Heart right ventricle (tissue), 16 donors: ENCODE data around the gene SRD5A3. TPM values are rescaled to one million over a fixed set of nuclear protein-coding genes. Genes with fewer than 3 reads are reported as not detected.

Experiments
- ATAC-seq, 8 donors: fragments of 200-7000 bp; cut with Tn5 transposase; one replicate each; pipeline ENCODE4 v1.9.1; 2020; ENCODE audit warnings: mild to moderate bottlenecking in 8 of 8, moderate library complexity in 8 of 8, moderate number of reproducible peaks in 1 of 8
- DNase-seq, 2 donors: peaks; one replicate each; pipeline ENCODE4 v3.0.0-alpha.2; 2020
- H3K27ac ChIP-seq, 10 donors: fragments of 200-600 bp; sonication (generic) in 2 of 10; one replicate each; pipeline versions ENCODE4 v1.5.0 to v1.8.0; 2020 to 2022; ENCODE audit warnings: mild to moderate bottlenecking in 3 of 10
- H3K27me3 ChIP-seq, 7 donors: fragments of 200-600 bp; one replicate each; pipeline ENCODE4 v1.8.0; 2021 to 2022; ENCODE audit warnings: mild to moderate bottlenecking in 2 of 7
- H3K36me3 ChIP-seq, 9 donors: fragments of 200-600 bp; sonication (generic) in 1 of 9; one replicate each; pipeline versions ENCODE4 v1.5.0 to v1.8.0; 2020 to 2022; ENCODE audit warnings: mild to moderate bottlenecking in 2 of 9
- H3K4me1 ChIP-seq, 9 donors: fragments of 200-600 bp; sonication (generic) in 1 of 9; one replicate each; pipeline versions ENCODE4 v1.5.0 to v1.8.0; 2020 to 2022; ENCODE audit warnings: mild to moderate bottlenecking in 4 of 9
- H3K4me3 ChIP-seq, 10 donors: fragments of 200-600 bp; sonication (generic) in 2 of 10; one replicate each; pipeline versions ENCODE4 v1.5.0 to v1.8.0; 2020 to 2022; ENCODE audit warnings: mild to moderate bottlenecking in 7 of 10, moderate library complexity in 2 of 10
- H3K9me3 ChIP-seq, 11 donors: fragments of 200-600 bp in 10 of 11; sonication (generic) in 2 of 11; one replicate each; pipeline versions ENCODE4 v1.5.0 to v1.8.0; 2013 to 2022; ENCODE audit warnings: mild to moderate bottlenecking in 2 of 11, control low read depth in 1 of 11, moderate library complexity in 1 of 11
- CTCF ChIP-seq, 9 donors: fragments of 200-600 bp; sonication (generic) in 2 of 9; IDR thresholded peaks; one replicate each; pipeline versions ENCODE4 v1.5.0 to v1.8.0; 2021 to 2022; ENCODE audit warnings: antibody characterized with exemption in 9 of 9, mild to moderate bottlenecking in 5 of 9, moderate library complexity in 1 of 9
- WGBS, 2 donors: extraction: QIAGEN DNeasy Blood & Tissue Kit; methylation state at CpG; one replicate each; pipeline ENCODE4 v1.1.7; 2013; ENCODE audit warnings: inconsistent platforms in 1 of 2; 5-methylcytosine and 5-hydroxymethylcytosine counted together
- intact Hi-C, 10 donors: fragments of 100-400 bp; cut with DNase I; formaldehyde crosslinking; loops; one replicate each; pipeline versions ENCODE4 v1.11.1 to v1.14.2; 2022
- polyA plus RNA-seq, 2 donors: library from polyadenylated mRNA; stranded (reverse); fragments of 200-250 nt; gene quantifications; one replicate each; pipeline ENCODE4 v1.2.3, GENCODE V29; 2013
- total RNA-seq, 10 donors: library from RNA; stranded (reverse); fragmentation: NEBNext Ultra II Directional in 3 of 10; extraction: Animal tissue kit (Norgen Biotek cat#: 25700) in 3 of 10; gene quantifications; one replicate each; pipeline versions ENCODE4 v1.2.1 to v1.2.4, GENCODE V29; 2021 to 2023
- donor health status: Arrhythmogenic right ventricular cardiomyopathy.
- donor health status: ischemic (EF 13 %, LVEDD 7.1; RV severe dilation, severe dysfunction).
- donor health status: healthy with polysubstance abuse.
- donor health status: DM: no; HTN: yes; CAD: no.
- donor health status: DM: no; HTN: no; CAD: no.
- donor health status: ischemic (EF 25% LVEDD 6.9; RV normal size, moderate dysfunction).
- donor health status: ischemic (EF 25% LVEDD 5.7; RV mildly dilated, moderate dysfunction).
- donor health status: healthy.
- donor health status: DM: yes; HTN: yes; CAD: no.
- donor health status: Ischemic cardiomyopathy.
- donor health status: ischemic (EF 35%, LVEDD 5.7; RV mildly dilated, moderate dysfunction).
- donor health status: nonischemic (EF 11% LVEDD 7.7; RV severe dilation, severe dysfunction).
- donor health status: DM: yes; HTN: yes; CAD: no.
- donor health status: PGD.
- donor health status: ischemic (EF 29% LVEDD 5.4; RV normal size, mild dysfunction).
- donor health status: nonischemic (EF 23%, LVEDD 6.1; RV moderate dilation, normal function).

The SRD5A3 gene
- total and polyA plus RNA-seq, 12 donors, result 4.4 to 14.6 (median 7.7) TPM

- peak overlapping the region in 2 of 10 donors; percentile 7 to 66 for H3K27ac ChIP-seq
- H3K4me3 ChIP-seq, result no peak overlapping the region
- intact Hi-C loops, result loop anchor here in 1 of 10 donors (5.0 kb wide), 1 partner anchor 33 kb away; the partner anchor contains the start of gene TMEM165
- ATAC-seq, result no peak
- H3K4me1 ChIP-seq, result peaks cover 1 to 24% (median 9%) of the 10 kb centered on the region in 9 donors
- no peaks in the 10 kb centered on the region for H3K9me3 ChIP-seq
- TF ChIP-seq CTCF (IDR thresholded peaks at IDR 0.05), result no peak
- H3K27me3 ChIP-seq, result no peaks in the 10 kb centered on the region
- H3K36me3 ChIP-seq, result peaks cover 0 to 44% (median 0%) of the 10 kb centered on the region in 9 donors
- no peak for DNase-seq
- 88 to 90% methylated on average over 9 of the region's 9 CpGs for WGBS, 2 donors
Observed at GRCh38 chr4:55363691-55364351, 17.8 kb downstream of the SRD5A3 start.

GRCh38 chr4:55364691-55365344 is 18.8 kb downstream of the SRD5A3 start:
- ATAC-seq (peak in 7 of 8 donors; percentile 32 to 80 (median 74)), DNase-seq (no peak)
- Histone ChIP-seq H3K9me3 (no peaks in the 10 kb centered on the region), H3K4me1 (peaks cover 0 to 14% (median 0%) of the 10 kb centered on the region in 9 donors), H3K27ac (peak overlapping the region in 7 of 10 donors; percentile 24 to 78 (median 47)), H3K4me3 (no peak overlapping the region), H3K27me3 (no peaks in the 10 kb centered on the region), H3K36me3 (peaks cover 0 to 52% (median 0%) of the 10 kb centered on the region in 9 donors)
- intact Hi-C loops, result loop anchor here in 1 of 10 donors (5.0 kb wide), 1 partner anchor 32 kb away; the partner anchor contains the start of gene TMEM165
- 81 to 84% methylated on average over 9 of the region's 9 CpGs for WGBS, 2 donors
- no peak for TF ChIP-seq CTCF (IDR thresholded peaks at IDR 0.05)

- peaks cover 0 to 56% (median 0%) of the 10 kb centered on the region in 9 donors for H3K36me3 ChIP-seq
- H3K27me3 ChIP-seq, result no peaks in the 10 kb centered on the region
- no peaks in the 10 kb centered on the region for H3K9me3 ChIP-seq
- WGBS, 2 donors, result 88 to 97% methylated on average over 7 of the region's 7 CpGs
- no peak for TF ChIP-seq CTCF (IDR thresholded peaks at IDR 0.05)
- no peak overlapping the region for H3K4me3 ChIP-seq
- intact Hi-C loops, result no loop called here
- no peak for ATAC-seq
- no peak for DNase-seq
- H3K4me1 ChIP-seq, result peaks cover 0 to 10% (median 0%) of the 10 kb centered on the region in 9 donors
- H3K27ac ChIP-seq, result peak overlapping the region in 7 of 10 donors; percentile 24 to 78 (median 47)
Observed at GRCh38 chr4:55365345-55365728, 19.3 kb downstream of the SRD5A3 start.

- WGBS, 2 donors, result 90 to 93% methylated on average over 7 of the region's 7 CpGs
- H3K4me1 ChIP-seq, result peaks cover 0 to 10% (median 0%) of the 10 kb centered on the region in 9 donors
Observed at GRCh38 chr4:55366621-55367020, 20.6 kb downstream of the SRD5A3 start.

More at GRCh38 chr4:55366621-55367020, 20.6 kb downstream of the SRD5A3 start:
- intact Hi-C loops, result no loop called here
- Histone ChIP-seq H3K9me3 (no peaks in the 10 kb centered on the region), H3K27ac (no peak overlapping the region), H3K4me3 (no peak overlapping the region), H3K27me3 (no peaks in the 10 kb centered on the region), H3K36me3 (peaks cover 0 to 65% (median 0%) of the 10 kb centered on the region in 9 donors)
- DNase-seq (no peak), ATAC-seq (no peak)
- TF ChIP-seq CTCF (IDR thresholded peaks at IDR 0.05), result no peak
